Progenitor cell of endocrine pancreas (in vitro differentiated cells): ENCODE data around the gene MAN1C1. TPM values are rescaled to one million over a fixed set of nuclear protein-coding genes. Genes with fewer than 3 reads are reported as not detected.

ENCODE experiments used
- DNase-seq: peaks from one replicate; pipeline ENCODE4 v3.0.0; 2021; ENCODE audit warnings: low spot score; ENCODE audit not compliant: unreplicated experiment
- H3K27ac Mint-ChIP-seq: 2 replicates; pipeline ENCODE4 v1.8.0; 2021; ENCODE audit warnings: mild to moderate bottlenecking, moderate library complexity, mixed read lengths
- H3K27me3 Mint-ChIP-seq: 2 replicates; pipeline ENCODE4 v1.8.0; 2021; ENCODE audit warnings: mixed read lengths
- H3K36me3 Mint-ChIP-seq: 2 replicates; pipeline ENCODE4 v1.8.0; 2022; ENCODE audit warnings: mixed read lengths; ENCODE audit not compliant: insufficient read depth
- H3K4me1 Mint-ChIP-seq: 2 replicates; pipeline ENCODE4 v1.8.0; 2021; ENCODE audit warnings: low read depth, mixed read lengths
- H3K4me3 Mint-ChIP-seq: 2 replicates; pipeline ENCODE4 v1.8.0; 2021; ENCODE audit warnings: low read depth, mild to moderate bottlenecking, moderate library complexity, mixed read lengths
- H3K9me3 Mint-ChIP-seq: 2 replicates; pipeline ENCODE4 v1.8.0; 2021; ENCODE audit warnings: low read depth, mixed read lengths
- CTCF ChIP-seq: fragments of 200-600 bp; sonication (generic); IDR thresholded peaks from one replicate; pipeline ENCODE4 v1.5.0; 2021; ENCODE audit warnings: antibody characterized with exemption, mild to moderate bottlenecking; ENCODE audit not compliant: unreplicated experiment
- total RNA-seq: library from RNA; stranded (reverse); gene quantifications from 2 replicates; pipeline ENCODE4 v1.2.1, GENCODE V29; 2021

Gene MAN1C1
- total RNA-seq, 1 donor from 2014 or later, result 5.1 TPM

- Mint-ChIP-seq H3K27ac (no peak overlapping the region), H3K4me3 (no peak overlapping the region), H3K36me3 (no peaks in the 10 kb centered on the region), H3K9me3 (no peaks in the 10 kb centered on the region), H3K4me1 (peaks cover 16% of the 10 kb centered on the region), H3K27me3 (peaks cover 9% of the 10 kb centered on the region)
- no peak for TF ChIP-seq CTCF
- DNase-seq, result no peak
Observed at GRCh38 chr1:25724966-25725365, 108.4 kb downstream of the MAN1C1 start.

GRCh38 chr1:25725482-25725881 lies 108.9 kb downstream of the MAN1C1 start:
- TF ChIP-seq CTCF, result no peak
- H3K9me3 Mint-ChIP-seq, result no peaks in the 10 kb centered on the region
- H3K4me3 Mint-ChIP-seq, result no peak overlapping the region
- no peak for DNase-seq
- no peaks in the 10 kb centered on the region for H3K36me3 Mint-ChIP-seq
- H3K4me1 Mint-ChIP-seq, result peaks cover 16% of the 10 kb centered on the region
- H3K27me3 Mint-ChIP-seq, result peaks cover 9% of the 10 kb centered on the region
- H3K27ac Mint-ChIP-seq, result no peak overlapping the region

GRCh38 chr1:25727088-25727487 lies 110.5 kb downstream of the MAN1C1 start:
- Mint-ChIP-seq H3K4me3 (no peak overlapping the region), H3K27ac (no peak overlapping the region), H3K4me1 (peaks cover 16% of the 10 kb centered on the region), H3K36me3 (no peaks in the 10 kb centered on the region), H3K27me3 (peaks cover 7% of the 10 kb centered on the region), H3K9me3 (no peaks in the 10 kb centered on the region)
- no peak for DNase-seq
- TF ChIP-seq CTCF, result no peak

GRCh38 chr1:25727635-25728286 lies 111.2 kb downstream of the MAN1C1 start:
- H3K4me1 Mint-ChIP-seq, result peaks cover 17% of the 10 kb centered on the region
- peaks cover under 1% of the 10 kb centered on the region for H3K27me3 Mint-ChIP-seq
- H3K27ac Mint-ChIP-seq, result no peak overlapping the region
- no peaks in the 10 kb centered on the region for H3K9me3 Mint-ChIP-seq
- no peak overlapping the region for H3K4me3 Mint-ChIP-seq
- no peaks in the 10 kb centered on the region for H3K36me3 Mint-ChIP-seq
- no peak for TF ChIP-seq CTCF
- DNase-seq, result no peak

- no peak overlapping the region for H3K4me3 Mint-ChIP-seq
- no peaks in the 10 kb centered on the region for H3K27me3 Mint-ChIP-seq
- no peak overlapping the region for H3K27ac Mint-ChIP-seq
- no peak for DNase-seq
- H3K4me1 Mint-ChIP-seq, result peaks cover 24% of the 10 kb centered on the region
- no peaks in the 10 kb centered on the region for H3K36me3 Mint-ChIP-seq
- no peak for TF ChIP-seq CTCF
- H3K9me3 Mint-ChIP-seq, result no peaks in the 10 kb centered on the region
Observed at GRCh38 chr1:25728301-25728935, 111.8 kb downstream of the MAN1C1 start.
